HG03378 (cell line): ENCODE results near the gene RBM43.
"Not testable (repeated sequence)": the region's sequence is repeated elsewhere in the genome, so short reads cannot be mapped to it uniquely, and the experiment has no call there.

Experiments
- ATAC-seq: cut with Tn5 transposase; IDR thresholded peaks from one replicate; pipeline ENCODE4 v1.9.1; 2021; ENCODE audit warnings: mild to moderate bottlenecking, moderate library complexity; ENCODE audit not compliant: unreplicated experiment

The RBM43 gene

GRCh38 chr2:151269798-151270568, 8.3 kb upstream of the RBM43 start:
- no peak for ATAC-seq

- ATAC-seq, result no peak
These were observed 6.4 kb upstream of the RBM43 start for GRCh38 chr2:151268085-151268484.

GRCh38 chr2:151267537-151267936, 5.9 kb upstream of the RBM43 start:
- no peak for ATAC-seq

- no peak for ATAC-seq
These were observed 4.3 kb upstream of the RBM43 start for GRCh38 chr2:151265991-151266390.

GRCh38 chr2:151264157-151264825, 2.6 kb upstream of the RBM43 start:
- no peak for ATAC-seq

- no peak for ATAC-seq
These were observed 966 bp upstream of the RBM43 start for GRCh38 chr2:151262629-151263028.

- peak; percentile 0 for ATAC-seq
These were observed 271 bp upstream of the RBM43 start for GRCh38 chr2:151261977-151262291.

- ATAC-seq, result peak; percentile 11
These were observed 961 bp downstream of the RBM43 start for GRCh38 chr2:151260573-151261230.

GRCh38 chr2:151258121-151258520, 3.5 kb downstream of the RBM43 start:
- ATAC-seq, result no peak

GRCh38 chr2:151252646-151253045, 9.0 kb downstream of the RBM43 start:
- no peak for ATAC-seq

GRCh38 chr2:151251012-151251411, 10.7 kb downstream of the RBM43 start:
- ATAC-seq, result no peak

- no peak for ATAC-seq
These were observed 14.2 kb downstream of the RBM43 start for GRCh38 chr2:151247432-151247831.

GRCh38 chr2:151246152-151246551, 15.5 kb downstream of the RBM43 start:
- no peak for ATAC-seq

GRCh38 chr2:151243468-151243867, 18.2 kb downstream of the RBM43 start:
- ATAC-seq, result no peak

GRCh38 chr2:151241224-151241623, 20.4 kb downstream of the RBM43 start:
- no peak for ATAC-seq

- ATAC-seq, result no peak
These were observed 21.2 kb downstream of the RBM43 start for GRCh38 chr2:151240433-151240832.

GRCh38 chr2:151239624-151240023, 22.0 kb downstream of the RBM43 start:
- ATAC-seq, result no peak

- ATAC-seq, result peak; percentile 85
These were observed 22.9 kb downstream of the RBM43 start for GRCh38 chr2:151238527-151239487.

- ATAC-seq, result no peak
These were observed 24.1 kb downstream of the RBM43 start for GRCh38 chr2:151237422-151238025.

GRCh38 chr2:151233760-151234159, 27.9 kb downstream of the RBM43 start:
- ATAC-seq, result not testable (repeated sequence)
